Transverse colon (tissue), 3 donors: ENCODE data around the gene PICK1.

Experiments used
- CTCF ChIP-seq, 5 experiments: fragments of 200-600 bp in 3 of 5; fragments of 450-650 bp in 2 of 5; sonication (generic) in 3 of 5; IDR thresholded peaks; 1 replicate in 2 of 5; 2 replicates in 3 of 5; pipeline ENCODE4 v1.5.1; 2016 to 2017; ENCODE audit warnings: antibody characterized with exemption in 5 of 5, inconsistent platforms in 3 of 5, mild to moderate bottlenecking in 2 of 5, moderate library complexity in 1 of 5
- POLR2A ChIP-seq: fragments of 450-650 bp; IDR thresholded peaks from one replicate; pipeline ENCODE4 v1.6.1; 2016; ENCODE audit warnings: antibody characterized with exemption, mild to moderate bottlenecking, moderate library complexity

GRCh38 chr22:38104084-38104483 lies 46.9 kb downstream of the PICK1 start:
- peak; percentile 15 to 37 (median 24) for TF ChIP-seq CTCF (IDR thresholded peaks at IDR 0.05)
- TF ChIP-seq POLR2A = no peak
